GM19239 (cell line): ENCODE data around the gene KLC4.
"Not testable (repeated sequence)": the region's sequence is repeated elsewhere in the genome, so short reads cannot be mapped to it uniquely, and the experiment has no call there.

ENCODE experiments used
- DNase-seq: peaks from one replicate; pipeline ENCODE4 v3.0.0; 2011; ENCODE audit warnings: low spot score; ENCODE audit not compliant: insufficient read length
- FAIRE-seq: peaks from 2 replicates; lab custom pipeline; 2011; peaks lifted over from hg19 to GRCh38; lab: Jason Lieb, UNC

KLC4 gene

DNA sequence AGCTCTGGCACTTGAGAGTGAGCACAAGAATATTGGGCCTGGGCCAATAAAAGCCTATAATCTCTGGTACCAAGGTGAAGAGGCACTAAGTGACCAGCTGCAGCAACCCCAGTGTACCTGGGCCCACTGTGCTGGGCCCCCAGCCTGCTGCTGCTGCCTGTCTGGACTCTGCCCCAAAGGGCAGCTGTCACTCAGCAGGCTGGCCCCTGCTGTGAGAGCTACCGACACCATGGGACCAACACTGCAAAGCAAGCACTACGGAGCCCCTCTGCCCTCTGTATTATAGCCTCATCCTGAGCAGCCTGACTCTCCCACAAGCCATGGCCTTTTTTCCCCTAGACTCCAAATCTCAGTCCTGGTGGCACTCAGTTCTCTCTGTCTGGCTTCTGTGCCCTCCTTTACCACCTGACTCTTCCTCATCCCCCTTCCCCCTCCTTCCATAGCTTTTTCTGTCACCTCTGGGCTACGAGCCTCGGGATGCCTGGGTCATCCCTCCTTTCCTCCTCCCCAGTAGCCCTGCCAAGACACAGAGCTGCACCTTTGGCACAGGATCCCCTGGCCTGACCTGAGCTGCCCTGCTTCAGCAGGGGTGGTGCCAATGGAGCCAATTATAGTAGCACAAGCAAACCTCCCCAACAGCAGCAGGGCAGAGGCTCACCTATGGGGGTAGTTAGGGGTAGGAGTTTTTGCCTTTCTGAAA is 23.8 kb upstream of the KLC4 start:
- FAIRE-seq, result no peak
- no peak for DNase-seq

DNA sequence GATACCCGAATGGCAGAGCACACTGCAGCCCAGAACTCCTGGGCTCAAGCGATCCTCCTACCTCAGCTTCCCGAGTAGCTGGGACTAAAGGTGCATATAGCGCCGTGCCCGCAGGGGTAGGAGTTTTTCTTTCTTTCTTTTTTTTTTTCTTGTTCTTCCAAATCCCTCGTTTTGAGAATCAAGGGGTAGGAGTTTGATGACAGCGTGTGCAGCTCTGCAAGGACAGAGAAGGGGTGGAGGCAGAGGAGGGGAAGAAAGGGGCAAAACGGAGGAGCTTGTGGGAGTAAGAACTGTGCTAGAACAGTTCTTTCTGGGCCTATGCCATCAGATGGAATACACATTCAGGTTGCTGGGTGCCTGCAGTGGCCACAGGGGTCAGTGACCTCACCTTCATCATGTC is 22.7 kb upstream of the KLC4 start:
- FAIRE-seq, result no peak
- DNase-seq, result no peak

DNA sequence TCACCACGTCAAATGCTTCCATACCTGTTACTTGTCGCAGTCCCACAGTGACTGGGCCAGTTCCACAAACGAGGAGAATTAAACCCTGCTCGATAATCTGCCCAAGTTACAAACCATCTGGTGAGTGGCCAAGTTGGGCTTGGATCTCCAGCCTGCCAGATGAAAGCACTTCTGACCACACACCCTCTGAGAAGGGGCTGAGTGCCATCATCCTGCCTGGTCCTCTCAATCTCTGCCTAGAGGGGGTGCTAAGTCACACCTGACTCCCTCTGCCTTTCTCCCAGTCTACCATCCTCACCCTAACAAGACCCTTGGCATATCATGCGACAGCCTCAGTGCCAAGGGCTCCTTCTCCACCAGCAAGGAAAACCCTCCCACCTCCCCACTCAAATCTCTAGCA is 22.2 kb upstream of the KLC4 start:
- DNase-seq, result no peak
- no peak for FAIRE-seq

DNA sequence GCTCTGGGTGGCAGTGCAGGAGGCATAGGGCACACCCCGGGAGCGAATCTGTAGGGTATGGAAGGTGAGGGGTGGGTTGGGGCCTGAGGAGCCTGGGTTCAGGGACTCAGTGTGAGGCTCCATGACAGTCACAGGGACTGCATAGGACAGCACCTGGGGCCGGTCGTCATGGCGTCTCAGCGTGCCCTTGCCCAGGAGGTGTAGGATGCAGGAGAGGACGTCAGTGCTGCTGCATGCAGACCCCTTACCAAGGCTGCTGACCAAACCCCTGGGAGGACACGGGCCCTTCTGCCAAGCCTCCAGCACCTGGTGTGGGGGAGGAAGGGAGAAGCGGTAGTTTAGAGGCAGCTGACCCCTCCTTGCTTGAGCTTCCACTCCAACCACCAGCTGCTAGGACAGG is 21.7 kb upstream of the KLC4 start:
- FAIRE-seq, result no peak

DNA sequence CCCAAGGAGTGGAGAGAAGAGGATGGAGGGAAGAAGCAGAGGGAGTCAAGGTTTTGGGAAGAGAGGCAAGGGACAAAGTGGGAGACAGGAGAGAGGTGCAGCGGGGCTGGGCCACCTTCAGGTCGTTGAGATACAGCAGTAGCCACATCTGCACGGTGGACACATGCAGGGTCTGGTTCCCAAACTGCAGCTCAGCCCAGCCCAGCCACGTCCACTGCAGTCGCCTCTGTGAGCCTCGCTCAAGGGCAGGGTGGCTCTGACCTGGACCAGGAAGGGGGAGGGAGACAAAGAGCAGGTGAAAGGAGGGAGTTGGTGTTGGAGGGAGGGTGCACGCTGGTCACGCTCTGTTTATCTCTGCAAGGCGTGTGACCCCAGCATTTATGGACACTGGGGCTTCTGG is 20.7 kb upstream of the KLC4 start:
- no peak for DNase-seq
- no peak for FAIRE-seq

More for the DNA sequence above, 21.7 kb upstream of the KLC4 start:
- DNase-seq, result no peak

DNA sequence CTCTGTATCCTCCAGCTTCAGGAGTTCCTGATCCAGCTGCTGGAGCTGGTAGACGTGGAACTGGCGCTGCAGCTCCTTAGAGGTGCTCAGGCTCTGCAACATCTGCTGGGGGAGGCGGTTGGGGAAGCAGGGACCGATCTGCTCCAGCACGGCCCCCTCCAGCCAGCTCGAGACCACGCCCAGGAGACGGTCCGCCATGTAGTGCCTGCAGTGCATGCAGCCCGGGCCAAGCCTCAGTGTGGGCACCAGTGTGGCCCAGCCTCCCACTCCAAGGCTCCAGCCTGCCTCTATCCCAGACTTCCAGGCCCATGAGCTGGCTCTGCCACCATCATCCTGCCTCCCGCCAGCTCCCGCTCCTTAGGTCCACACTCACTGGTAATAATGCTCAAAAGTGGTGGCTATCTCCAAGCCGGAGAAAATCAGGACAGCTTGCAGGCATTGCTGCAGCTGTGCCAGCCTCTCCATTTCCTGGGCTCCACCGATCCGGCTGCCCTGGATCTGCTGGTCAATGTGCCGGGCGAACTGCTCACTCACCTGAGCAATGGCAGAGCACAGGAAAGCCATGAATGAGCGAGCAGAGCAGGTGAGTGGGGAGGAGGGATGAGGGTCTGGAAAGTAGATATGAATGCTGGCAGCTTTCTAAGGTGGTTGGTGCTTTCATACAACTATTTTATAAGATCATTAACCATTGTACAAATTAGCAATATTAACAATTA is 18.7 kb upstream of the KLC4 start:
- FAIRE-seq (no peak), DNase-seq (no peak)

DNA sequence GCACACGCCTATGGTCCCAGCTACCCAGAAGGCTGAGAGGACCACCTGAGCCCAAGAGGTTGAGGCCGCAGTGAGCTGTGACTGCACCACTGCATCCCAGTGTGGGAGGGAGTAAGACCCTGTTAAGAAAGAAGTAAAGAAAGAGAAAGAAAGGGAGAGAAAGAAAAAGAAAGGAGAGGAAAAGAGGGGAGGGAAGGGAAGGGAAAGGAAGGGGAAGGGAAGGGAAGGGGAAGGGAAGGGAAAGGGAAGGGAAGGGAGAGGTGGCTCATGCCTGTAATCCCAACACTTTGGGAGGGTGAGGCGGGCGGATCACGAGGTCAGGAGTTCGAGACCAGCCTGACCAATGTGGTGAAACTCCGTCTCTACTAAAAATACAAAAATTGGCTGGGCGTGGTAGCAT is 18.0 kb upstream of the KLC4 start:
- not testable (repeated sequence) for FAIRE-seq, DNase-seq

DNA sequence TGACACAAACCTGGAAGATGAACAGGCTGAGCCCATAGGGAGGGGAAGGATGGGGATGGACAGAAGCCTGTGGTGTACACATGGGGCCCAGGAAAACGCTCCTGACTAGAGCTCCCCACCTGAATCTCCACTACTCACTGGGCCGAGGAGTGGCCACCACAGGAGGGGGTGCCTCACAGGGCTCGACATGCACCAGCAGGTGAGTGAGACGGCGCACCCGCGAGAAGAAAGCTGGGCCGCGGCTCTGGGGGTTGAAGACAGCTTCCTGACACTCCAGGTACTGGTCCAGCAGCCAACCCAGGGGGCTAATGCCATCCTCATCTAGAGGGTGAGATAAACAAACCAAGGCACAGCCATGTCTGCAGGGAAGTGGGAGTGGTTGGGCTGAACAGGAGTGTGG is 16.1 kb upstream of the KLC4 start:
- no peak for FAIRE-seq
- no peak for DNase-seq

DNA sequence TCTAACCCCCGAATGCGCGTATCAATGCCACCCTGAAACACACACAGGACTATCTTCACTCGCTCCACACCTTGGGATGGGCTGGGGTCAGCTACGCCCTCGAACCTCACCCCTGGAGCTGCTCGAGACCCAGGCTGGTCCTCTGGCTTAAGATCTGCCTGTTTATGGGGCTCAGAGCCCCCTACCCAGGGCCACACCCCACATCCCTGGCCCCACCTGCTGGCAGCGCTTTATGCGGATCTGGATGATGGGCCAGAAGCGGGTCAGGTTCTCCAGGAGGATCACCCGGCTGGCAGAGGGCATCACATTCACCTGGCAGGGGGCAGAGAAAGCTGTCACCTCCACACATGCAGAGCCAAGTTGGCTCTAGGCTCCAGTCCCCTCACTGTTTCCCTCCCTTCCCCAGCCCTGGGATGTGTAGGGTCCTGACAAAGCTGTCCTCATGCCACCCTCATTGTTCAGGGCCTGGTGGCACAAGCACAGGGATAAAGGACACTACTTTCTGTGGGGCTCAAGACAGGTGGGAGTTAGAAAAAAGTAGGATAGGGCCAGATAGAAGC is 14.0 kb upstream of the KLC4 start:
- FAIRE-seq, result no peak
- DNase-seq, result no peak

DNA sequence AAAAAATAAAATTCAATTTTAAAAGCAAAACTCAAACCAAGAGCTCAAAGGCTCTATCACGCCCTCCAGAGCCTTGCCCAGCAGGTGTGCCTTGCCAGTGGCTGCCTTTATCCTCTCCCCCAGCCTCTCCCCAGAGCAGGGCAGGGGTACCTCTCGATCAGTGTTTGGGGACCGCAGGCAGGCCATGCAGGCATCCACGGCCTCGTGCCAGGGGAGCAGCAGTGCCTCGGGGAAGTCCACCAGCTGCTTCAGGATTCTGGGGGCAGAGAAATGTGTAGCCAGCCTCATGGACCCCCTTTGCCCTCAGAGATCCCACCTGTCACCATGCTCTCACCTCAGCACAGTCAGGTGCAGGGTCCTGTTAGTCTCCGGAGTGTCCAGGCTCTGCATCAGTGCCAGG is 11.4 kb upstream of the KLC4 start:
- FAIRE-seq, result no peak
- no peak for DNase-seq

DNA sequence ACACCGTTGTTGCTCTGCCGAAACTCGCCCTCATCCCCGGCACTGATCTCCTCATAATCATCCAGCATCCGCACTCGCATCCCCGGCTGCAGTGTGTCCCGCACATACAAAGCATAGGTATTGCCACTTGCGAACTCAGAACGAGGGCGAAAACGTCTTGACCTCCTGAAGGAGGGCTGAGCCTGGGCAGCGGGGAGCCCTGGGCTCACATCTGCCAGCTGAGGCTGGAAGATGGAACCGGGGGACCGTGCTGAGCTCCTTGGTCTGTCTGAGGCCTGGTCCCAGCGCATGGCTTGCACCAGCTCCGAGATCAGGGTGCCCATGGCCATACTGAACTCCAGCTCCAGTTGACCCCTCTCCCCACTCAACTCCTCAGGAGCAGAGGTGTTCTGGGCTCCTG is 8.4 kb upstream of the KLC4 start:
- DNase-seq (no peak), FAIRE-seq (no peak)

DNA sequence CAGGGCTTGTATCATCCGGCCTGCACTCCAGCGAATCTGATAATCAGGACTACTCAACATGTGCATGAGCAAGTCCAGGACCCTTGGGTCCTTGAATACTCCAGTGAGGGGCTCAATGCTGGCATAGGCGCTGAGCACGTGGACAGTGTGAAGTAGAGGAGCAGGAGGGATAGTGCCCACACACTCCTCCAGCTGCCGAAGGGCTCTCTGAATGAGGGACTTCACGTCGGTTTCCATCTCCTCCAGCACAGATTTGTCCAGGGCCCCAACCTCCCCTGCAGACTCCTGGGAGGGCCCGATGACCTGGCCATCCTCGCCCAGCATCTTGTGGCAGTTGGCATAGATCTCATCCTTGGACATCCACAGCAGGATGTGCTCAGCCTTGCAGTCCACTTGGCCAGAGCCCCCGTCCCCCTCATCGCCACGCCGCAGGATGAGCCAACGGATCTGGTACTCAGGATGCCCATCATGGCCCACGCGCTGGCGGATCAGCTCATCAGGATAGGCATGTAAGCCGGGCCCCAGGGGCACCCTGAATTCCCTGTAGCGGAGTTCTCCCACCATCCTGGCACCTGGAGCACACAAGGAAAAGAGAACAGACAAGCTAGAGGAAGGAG is 7.1 kb upstream of the KLC4 start:
- DNase-seq, result no peak
- no peak for FAIRE-seq

DNA sequence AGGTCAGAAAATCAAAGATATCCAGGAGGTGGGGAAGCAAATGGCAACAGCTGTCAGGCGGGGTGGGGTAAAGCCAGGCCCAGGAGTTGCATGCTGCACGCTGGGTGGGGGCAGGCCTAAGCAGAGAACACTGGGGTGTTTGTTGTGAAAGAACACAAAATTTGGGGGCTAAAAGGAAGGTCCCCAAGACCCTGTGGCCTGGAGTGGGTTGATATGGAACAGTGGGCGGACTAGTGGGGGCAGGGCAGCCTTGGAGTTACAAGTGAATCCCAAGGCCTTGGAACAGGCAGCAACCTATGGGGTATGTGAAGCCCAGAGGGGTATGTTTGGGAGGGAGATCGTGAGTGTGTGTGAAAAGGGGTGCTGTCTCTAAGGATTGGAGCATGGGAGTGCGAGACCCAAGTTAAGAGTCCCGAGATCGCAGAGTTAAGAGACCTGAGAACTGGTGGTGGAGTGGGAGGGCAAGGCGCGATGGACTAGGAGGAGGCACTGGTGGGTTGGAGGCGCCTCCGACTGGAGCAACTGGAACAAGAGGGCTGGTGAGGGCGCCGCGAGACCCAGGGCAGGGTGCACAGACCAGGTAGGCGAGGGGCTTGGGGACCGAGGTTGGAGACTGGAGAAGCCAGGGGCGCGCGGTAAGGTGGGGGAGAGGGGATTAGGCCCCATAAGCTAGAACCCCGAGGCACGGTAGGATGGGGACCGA is 6.4 kb upstream of the KLC4 start:
- FAIRE-seq, result no peak
- DNase-seq, result no peak

DNA sequence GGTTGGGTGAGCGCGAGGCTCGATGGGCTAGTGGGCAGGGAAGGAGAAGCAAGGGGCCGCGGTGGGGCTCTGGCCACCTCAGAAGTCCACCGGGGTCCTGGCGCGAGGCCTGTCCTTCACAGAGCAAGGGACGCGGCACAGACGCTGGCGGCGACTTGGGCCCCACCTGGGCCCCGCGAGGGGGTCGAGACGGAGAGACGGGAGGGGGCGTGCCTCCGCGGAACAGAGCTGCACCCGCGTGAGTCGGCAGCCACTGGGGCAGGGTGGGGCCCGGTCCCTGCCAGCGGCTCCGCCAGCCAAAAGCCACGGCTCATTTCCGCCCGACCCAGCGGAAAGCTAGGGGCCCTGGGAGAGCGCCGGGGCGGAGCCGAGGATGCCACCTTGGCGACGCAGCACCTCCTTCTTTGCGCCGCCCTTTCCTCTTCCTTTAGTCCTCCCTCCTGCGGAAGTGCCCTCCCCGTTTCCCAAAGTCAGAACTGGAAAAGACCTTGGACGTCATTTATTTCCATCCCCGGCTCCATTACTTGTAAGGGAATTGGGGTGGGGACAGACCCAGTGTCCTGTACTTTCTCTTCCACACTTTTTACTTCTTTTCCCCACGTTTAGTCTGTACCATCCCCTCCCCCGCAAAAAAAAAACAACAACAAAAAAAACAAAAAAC is 5.8 kb upstream of the KLC4 start, which contains the start of gene CUL7:
TSS of gene CUL7 (minus strand) at position 307 of the 661 bp plus-strand sequence. CDS start 1,063 bp downstream, outside the sequence.
- FAIRE-seq, result peak; percentile 84

DNA sequence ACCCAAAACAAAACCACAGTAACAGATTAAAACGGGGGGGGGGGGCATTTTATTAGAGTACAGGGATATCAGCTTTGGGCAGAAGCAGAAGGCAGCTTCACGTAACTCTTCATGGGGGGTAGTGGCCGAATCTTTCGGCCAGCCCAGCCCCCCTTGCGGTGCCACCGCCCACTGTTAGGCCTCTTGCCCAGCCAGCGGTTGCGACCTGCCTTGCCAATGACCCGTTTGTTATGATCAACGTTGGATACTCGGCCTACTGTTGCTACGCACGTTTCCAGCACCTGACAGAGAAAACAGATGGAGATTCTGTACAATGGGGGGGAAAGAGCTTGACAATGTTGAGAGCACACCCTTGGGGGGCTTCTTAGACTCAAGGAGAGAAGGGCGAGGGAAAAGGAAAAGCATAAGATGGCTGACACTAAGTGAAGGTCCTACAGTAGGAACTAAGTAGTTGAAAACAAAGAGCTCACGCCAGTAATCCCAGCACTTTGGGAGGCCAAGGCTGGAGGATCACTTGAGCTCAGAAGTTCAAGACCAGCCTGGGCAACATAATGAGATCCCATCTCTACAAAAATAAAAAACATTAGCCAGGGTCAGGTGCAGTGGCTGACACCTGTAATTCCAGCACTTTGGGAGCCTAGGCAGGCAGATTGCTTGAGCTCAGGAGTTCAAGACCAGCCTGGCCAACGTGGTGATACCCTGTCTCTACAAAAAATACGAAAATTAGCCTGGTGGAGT is 5.1 kb upstream of the KLC4 start:
- DNase-seq (no peak), FAIRE-seq (no peak)

More for the DNA sequence above, 5.8 kb upstream of the KLC4 start, which contains the start of gene CUL7:
- peak; percentile 95 for DNase-seq

DNA sequence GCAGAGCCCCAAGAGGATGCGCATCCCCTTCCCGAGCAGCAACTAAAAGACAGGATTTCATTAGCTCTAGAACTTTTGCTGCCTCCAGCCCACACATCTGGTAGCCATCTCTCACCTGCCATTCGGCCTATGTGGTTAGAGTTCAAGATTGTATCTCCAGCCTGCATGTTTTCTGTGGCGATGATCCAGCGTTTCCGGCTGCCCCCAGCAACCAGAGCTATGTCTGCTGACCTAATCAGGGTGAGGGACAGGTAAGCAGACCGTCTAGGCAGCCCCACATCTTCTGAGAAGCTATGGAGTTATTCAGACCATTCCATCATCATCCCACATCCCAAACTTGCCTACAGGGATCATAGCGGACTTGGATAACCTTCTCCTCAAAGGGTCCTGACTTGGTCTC is 3.5 kb upstream of the KLC4 start:
- FAIRE-seq, result no peak
- DNase-seq, result no peak

DNA sequence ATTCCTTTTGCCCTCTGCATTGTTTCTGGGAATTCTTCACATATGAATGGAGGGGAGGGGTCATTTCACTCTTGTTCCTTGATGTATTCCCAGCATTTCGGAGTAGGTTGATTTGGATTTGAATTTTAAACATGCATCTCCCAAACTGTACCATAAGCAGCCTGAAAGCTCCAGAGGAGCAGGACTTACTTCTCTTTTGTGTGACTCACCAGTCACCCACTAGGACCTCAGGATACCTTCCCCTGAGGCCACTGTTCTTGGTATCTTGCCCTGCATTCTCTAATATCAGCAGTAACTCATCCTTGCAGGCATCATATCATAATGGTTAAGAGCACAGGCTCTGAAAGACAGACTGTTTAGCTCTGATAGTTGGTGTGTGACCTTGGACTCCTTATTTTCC is 900 bp upstream of the KLC4 start:
- FAIRE-seq, result no peak
- DNase-seq, result no peak

DNA sequence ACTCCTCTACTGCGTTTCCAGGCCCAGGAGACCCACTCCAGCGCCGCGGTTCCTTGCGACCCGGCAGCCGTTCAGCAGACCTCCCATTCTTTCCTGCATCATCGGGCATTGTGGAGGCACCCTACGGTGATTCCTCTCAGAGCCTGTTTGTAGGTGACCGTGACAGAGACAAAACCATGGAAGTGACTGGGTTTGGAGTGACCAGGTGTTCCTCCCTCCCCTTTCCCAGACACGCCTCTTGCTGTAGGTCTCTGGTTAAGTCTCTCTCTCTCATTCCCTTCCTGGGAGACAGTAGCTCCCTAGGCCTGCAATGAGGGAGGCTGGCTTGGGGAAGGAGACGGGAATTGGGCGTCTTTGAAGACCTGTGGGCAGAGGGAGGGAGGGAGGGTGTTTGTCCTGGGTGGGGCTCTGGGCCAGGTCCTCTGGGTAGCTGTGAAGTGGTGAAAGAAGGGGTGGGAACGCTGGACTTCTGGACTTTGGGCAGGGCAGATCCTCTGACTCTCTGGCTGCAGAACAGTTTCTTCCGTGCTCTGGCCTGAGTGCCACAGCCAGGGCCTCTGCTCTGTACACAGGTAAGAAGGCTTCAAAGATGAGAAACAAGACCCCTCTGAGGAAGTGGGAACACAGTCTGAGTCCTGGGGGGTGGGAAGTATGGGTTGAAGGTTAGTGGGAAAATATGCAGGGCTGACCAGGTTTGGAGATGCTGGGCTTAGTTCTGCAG is 763 bp downstream of the KLC4 start:
- FAIRE-seq, result no peak
- no peak for DNase-seq
